ENCODE measurements around the gene AHDC1.

The AHDC1 gene

DNA sequence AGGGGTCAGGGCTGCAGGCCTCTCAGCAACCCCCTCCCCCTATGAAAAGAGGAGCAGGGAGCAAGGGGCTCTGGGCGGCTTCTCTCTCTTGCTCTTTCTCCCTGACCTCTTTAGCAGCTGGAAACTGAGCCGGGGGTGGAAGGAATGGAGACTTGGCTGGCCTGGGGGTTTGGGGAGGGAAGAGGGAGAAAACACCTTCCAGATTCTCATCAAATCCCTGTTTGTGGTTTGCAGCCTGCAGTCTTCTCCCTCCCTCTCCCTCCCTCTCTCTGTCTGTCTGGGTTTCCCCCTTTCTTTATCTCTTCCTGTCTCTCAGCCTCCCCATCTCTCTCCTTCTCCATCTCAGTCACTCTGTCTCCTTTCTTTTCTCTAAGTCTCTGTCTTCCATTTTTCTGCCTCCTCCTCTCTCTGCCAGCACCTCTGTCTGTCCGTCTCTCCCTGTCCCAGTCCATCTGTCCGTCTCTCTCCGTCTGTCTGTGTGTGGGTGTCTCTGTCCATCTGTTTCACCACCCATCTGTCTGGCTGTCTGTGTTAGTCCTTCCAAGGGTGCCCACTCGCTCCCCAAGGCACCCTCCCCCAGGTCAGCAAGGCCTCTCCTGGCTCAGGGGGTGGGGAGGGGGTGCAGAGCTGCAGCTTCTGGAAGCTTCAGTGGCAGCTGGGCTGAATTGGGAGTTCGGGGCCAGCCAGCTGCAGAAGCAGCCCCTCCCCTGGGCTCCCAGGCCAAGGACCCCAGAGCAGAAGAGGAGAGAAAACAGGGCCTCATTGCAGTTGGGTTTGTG, 6.2 kb downstream of the AHDC1 start:
- no peak for DNase-seq

DNA sequence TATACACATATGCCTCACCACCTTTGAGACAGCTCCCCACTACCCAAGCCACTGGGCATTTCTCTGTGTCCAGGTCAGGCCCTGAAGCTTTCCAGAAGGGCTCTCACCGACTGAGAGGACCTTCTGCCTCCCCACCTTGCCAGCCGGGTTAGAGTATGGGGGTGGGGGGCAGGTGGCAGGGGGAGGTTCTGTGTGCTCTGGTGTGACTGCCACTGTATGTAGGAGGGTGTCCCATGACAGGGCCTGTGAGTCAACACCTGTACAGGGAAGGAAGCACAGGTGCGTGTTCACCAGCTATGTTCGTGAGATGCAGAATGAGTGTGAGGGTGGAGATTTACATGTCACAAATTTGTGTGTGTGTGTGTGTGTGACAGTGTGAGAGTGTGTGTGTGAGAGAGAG, 7.0 kb downstream of the AHDC1 start:
- DNase-seq: no peak

DNA sequence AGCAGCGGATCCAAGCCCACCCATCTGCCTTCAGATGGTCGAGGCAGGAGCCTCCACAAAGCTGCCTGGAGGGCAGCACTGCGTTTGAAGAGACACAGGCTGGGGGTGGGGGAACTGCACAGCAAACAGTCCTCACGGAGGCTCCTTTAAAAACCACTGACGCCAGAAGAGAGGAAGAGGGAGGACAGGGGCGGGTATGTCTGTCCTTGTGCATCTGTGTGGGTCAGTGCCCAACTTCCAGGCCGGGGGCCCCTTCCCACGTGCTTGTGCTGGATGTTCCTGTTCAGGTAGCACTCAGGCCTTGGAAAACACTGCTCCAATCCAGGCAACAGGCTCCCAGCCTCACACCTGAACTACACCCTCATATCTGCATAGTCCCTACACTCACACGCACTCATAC, 7.7 kb downstream of the AHDC1 start:
- no peak for DNase-seq

GRCh38 chr1:27595597-27595996, 8.3 kb downstream of the AHDC1 start:
- DNase-seq: no peak

DNA sequence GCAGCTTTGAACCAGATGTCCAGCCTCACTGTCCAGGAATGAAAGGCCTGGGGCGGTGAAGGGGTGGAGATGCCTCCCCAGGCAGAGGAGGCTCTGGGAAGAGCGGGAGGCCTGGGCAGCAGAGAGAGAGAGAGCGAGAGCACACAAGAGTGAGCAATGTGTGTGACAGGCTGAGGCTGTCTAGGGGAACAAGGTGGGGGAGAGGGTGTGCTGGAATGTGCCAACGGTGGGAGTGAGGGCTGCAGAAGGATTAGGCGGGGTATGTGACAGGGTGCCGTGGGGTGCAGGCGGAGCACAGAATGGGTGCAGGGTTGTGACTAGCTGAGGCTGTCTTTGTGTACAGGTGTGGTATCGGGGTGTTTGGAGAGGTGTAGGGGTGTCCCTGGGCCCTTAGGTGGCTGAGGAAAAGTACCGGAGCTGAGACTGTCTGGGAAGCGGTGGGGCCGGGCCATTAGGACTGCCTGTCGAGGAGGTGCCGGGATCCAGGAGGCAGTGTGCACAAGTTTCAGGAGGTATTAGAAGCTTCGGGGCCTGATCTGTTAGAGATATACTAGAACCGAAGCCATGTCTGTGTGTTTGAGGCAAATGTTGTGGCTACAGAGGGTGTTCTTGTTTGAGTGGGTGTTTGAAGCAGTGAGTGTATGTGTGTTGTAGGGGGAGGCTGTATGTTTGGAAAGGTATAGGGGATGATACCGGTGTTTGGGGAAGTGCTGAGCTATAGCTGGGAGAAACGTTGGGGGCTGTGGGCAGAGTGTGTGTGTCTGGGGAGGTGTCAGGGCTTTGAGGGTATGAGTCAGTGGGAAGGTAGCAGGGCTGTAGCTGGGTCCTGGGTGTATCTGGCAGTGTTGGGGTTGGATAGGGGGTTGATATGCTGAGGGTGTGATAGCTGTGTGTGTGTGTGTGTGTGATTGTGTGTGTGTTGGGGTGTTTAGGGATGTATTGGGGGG, 9.1 kb downstream of the AHDC1 start:
- no peak for DNase-seq

GRCh38 chr1:27593678-27594563, 10.0 kb downstream of the AHDC1 start:
- no peak for DNase-seq

DNA sequence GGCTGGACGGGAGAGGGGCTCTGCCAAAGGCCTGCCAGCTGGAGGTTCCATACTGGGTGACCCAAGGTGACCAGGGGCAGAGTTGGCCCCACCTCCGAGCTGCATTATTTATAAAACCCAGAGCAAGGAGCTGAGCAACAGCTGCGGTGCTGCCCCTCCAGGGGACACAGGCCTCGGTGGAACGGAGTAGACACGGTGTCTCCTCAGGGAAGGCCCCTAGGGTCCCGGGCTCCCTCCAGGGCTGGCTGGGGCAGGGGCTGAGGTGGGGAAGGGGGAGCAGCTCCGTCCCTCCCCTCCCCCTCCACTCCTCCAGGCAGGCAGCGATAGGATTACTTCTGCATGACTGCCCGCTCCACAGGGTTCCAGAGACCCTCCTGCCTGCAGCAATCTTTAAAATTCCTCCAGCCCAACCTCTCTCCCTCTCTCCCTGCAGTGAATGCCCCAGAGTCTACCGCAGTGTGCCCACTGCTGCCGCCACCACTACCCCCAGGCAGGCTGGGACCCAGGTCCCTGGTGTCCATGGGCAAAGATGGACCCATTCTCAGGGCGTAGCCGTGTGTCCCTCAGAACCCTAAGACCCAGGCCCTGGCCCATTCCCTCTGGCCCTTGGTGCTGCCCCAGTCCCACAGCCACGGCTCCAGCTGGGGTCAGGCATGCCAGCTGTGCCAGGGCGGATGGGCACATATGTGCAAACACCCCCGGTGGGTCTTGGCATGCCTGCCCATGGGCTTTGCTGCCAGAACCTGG, 10.8 kb downstream of the AHDC1 start:
- DNase-seq: no peak

DNA sequence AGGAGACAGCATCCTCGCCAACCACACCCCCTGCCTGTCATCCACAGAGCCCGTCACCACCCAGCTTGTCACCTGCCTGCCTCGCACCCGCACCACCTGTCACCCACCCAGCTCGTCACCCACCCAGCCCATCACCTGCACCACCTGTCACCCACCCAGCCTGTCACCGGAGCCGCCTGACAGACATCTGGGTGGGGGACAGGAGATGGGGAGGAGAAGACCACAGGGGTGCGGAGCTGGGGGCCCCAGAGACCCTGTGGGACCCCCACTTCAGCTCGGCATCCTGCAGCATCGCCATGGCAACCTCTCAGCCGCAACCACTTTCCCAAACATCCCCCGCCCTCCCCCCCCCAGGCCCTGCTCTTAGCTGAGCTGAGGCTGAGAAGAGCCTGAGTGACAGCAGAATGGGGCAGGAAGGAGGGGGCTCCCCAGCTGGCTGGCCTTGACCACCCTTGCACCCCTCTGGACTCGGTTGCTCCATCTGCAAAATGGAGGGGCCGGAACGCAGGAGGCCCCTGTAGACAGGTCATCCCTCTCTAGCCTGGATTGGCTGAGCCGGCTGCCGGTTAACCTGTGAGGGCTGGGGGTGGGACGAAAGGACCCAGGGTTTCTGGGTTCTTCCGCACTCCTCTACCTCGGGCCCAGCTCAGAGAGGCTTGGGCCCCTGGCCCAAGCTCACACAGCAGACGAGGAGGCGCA, 11.6 kb downstream of the AHDC1 start:
- no peak for DNase-seq

GRCh38 chr1:27591622-27592021, 12.3 kb downstream of the AHDC1 start:
- DNase-seq: no peak

- no peak for DNase-seq
These were observed 12.9 kb downstream of the AHDC1 start for GRCh38 chr1:27590917-27591508.

- no peak for DNase-seq
These were observed 14.0 kb downstream of the AHDC1 start for GRCh38 chr1:27589841-27590426.

DNA sequence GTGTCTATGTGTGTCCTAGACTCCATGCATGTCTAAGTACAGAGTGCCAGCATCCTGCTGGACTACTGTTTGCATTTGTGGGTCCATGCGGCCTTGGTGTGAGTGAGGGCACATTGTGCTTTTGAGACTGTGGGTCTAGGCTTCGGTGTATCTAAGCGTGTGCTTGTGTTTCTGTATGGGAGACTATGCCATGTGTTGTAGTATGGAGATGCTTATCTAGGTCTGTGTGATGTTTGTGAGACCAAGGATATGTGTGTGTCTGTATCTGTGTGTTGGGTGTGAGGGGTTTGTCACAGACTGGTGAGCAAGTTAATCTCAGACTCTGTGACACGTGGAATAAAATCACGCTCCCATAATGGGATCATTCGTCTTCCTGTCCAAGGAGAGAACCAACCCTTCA, 14.5 kb downstream of the AHDC1 start:
- DNase-seq: no peak

GRCh38 chr1:27588256-27589232, 15.4 kb downstream of the AHDC1 start:
- no peak for DNase-seq

DNA sequence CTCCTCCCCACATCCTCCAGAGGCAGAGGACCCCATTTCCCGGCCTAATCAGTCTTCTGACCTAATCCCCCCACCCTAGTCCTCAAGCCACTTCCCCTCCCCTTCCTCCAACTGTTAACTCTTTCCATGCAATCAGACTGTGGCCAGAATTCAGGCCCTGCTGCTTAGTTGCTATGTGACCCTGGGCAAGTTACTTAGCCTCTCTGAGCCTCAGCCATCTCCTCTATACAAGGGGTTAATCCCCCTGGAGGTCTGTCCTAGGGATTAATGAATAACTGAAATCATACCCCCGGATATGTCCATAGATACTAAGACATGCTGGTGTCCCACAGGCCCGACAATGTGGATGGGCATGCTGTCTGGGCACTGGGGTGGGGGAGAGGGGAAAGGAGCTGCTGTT, 18.3 kb downstream of the AHDC1 start:
- DNase-seq: no peak

- no peak for DNase-seq
These were observed 19.5 kb downstream of the AHDC1 start for GRCh38 chr1:27584453-27584852.

DNA sequence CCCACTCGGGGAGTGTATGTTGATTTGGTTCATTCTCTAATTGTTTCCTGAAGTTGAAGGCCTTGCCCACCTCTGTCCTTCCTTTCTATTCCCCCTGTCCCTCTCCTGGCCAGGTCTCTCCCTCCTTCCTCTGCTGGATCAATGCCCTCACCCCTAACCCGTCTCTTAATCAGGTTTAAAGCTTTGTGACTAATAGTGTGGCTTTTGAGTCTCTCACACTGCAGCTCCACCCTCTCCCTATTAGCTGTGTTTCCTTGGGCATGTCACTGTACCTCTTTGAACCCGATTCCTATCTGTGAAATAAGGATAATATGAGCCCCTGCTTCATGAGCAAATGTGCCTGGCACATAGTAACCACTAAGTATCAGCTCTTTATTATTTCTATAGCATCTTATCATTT, 20.5 kb downstream of the AHDC1 start:
- no peak for DNase-seq

- no peak for DNase-seq
These were observed 22.1 kb downstream of the AHDC1 start for GRCh38 chr1:27581823-27582243.

- no peak for DNase-seq
These were observed 26.3 kb downstream of the AHDC1 start for GRCh38 chr1:27577504-27578188.

DNA sequence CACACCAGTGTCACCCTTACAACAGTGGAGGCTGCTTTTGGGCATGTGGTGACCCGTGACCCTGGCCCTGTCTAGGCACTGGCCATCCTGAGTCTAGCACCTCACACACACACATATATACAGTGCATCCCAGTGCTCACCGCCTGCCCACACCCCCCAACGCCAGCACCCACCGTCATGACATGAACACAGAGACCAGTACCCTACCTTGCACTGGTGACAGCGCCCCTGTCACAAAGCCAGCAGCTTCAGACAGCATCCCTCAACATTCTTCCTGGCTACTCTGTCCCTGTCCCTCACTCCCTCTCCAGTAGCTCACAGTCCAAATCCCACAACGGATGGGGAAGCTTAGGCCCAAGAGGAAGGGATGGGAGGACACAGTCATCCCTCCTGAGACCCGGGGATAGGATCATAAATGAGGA, 27.1 kb downstream of the AHDC1 start:
- no peak for DNase-seq
